ENCODE measurements around the gene MYH14. TPM values are rescaled to one million over a fixed set of nuclear protein-coding genes. Genes with fewer than 3 reads are reported as not detected.

Gene MYH14
- total RNA-seq, 1 donor from 2014 or later: 93.9 TPM

DNA sequence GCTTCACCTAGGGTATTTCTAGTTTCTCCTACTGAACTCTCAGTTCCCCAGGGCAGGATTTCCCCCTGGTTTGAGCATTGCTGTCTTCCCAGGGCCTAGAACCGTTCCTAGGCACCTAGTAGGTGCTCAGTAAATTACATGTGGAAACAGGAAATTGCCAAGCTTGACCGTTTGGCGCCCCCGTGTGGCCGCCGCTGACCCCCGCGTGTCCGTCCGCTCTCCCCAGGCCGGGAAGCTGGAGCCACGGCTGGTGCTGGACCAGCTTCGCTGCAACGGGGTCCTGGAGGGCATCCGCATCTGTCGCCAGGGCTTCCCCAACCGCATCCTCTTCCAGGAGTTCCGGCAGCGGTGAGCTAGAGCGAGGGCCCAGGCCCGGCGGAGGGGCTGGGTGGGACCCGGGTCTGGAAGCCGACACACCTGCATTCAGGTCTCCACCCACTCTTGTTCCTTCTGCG, 55.5 kb downstream of the MYH14 start:
- Mint-ChIP-seq H3K27me3 (no peaks in the 10 kb centered on the region), H3K9me3 (no peaks in the 10 kb centered on the region), H3K4me1 (ENCODE audit: unreplicated experiment) (no peaks in the 10 kb centered on the region), H3K27ac (no peak overlapping the region), H3K4me3 (no peak overlapping the region), H3K36me3 (peaks cover 4% of the 10 kb centered on the region)
- DNase-seq (ENCODE audit: extremely low spot score, unreplicated experiment): no peak
- TF ChIP-seq, protein P1, sequence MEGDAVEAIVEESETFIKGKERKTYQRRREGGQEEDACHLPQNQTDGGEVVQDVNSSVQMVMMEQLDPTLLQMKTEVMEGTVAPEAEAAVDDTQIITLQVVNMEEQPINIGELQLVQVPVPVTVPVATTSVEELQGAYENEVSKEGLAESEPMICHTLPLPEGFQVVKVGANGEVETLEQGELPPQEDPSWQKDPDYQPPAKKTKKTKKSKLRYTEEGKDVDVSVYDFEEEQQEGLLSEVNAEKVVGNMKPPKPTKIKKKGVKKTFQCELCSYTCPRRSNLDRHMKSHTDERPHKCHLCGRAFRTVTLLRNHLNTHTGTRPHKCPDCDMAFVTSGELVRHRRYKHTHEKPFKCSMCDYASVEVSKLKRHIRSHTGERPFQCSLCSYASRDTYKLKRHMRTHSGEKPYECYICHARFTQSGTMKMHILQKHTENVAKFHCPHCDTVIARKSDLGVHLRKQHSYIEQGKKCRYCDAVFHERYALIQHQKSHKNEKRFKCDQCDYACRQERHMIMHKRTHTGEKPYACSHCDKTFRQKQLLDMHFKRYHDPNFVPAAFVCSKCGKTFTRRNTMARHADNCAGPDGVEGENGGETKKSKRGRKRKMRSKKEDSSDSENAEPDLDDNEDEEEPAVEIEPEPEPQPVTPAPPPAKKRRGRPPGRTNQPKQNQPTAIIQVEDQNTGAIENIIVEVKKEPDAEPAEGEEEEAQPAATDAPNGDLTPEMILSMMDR (conservative IDR thresholded peaks at IDR 0.05): peak; percentile 79

DNA sequence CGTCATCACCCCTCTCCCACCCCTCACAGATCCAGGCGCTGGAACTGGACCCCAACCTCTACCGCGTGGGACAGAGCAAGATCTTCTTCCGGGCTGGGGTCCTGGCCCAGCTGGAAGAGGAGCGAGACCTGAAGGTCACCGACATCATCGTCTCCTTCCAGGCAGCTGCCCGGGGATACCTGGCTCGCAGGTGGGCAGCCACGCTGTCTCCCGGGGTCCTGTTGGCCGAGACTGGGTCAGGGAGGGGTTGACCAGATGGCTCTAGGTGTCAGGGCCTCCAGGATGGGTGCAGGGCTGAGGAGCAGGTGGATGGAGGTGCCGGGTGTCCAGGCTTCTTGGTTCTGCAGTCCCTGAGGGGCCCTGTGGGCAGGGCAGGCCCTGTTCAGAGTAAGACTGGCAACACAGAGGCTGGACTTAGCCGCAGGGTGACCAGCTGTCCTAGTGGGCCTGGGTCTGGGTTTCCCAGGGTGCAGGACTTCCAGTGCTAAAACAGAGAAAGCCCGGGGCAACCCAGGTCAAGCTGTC, 58.1 kb downstream of the MYH14 start:
- Mint-ChIP-seq H3K27ac (no peak overlapping the region), H3K4me3 (no peak overlapping the region), H3K4me1 (ENCODE audit: unreplicated experiment) (no peaks in the 10 kb centered on the region), H3K9me3 (no peaks in the 10 kb centered on the region), H3K36me3 (peaks cover 7% of the 10 kb centered on the region), H3K27me3 (no peaks in the 10 kb centered on the region)
- TF ChIP-seq, protein P1 (conservative IDR thresholded peaks at IDR 0.05): no peak
- no peak for DNase-seq (ENCODE audit: extremely low spot score, unreplicated experiment)

DNA sequence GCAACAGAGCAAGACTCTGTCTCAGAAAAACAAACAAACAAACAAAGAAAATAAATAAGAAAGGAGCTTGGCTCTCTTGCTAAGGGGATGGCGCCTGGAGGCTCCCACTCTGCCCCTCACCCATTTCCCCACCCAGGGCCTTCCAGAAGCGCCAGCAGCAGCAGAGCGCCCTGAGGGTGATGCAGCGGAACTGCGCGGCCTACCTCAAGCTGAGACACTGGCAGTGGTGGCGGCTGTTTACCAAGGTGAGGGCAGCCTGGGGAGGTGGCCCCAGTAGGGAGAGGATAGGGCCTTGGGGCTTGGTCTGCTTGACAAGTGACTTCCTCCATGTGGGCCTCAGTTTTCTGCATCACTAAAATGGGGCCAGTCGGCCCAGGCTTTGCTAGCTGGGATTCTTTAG, 59.8 kb downstream of the MYH14 start:
- Mint-ChIP-seq H3K4me3 (no peak overlapping the region), H3K27me3 (no peaks in the 10 kb centered on the region), H3K9me3 (no peaks in the 10 kb centered on the region), H3K36me3 (peaks cover 4% of the 10 kb centered on the region), H3K4me1 (ENCODE audit: unreplicated experiment) (no peaks in the 10 kb centered on the region), H3K27ac (no peak overlapping the region)
- no peak for DNase-seq (ENCODE audit: extremely low spot score, unreplicated experiment)
- TF ChIP-seq, protein P1 (conservative IDR thresholded peaks at IDR 0.05): no peak

DNA sequence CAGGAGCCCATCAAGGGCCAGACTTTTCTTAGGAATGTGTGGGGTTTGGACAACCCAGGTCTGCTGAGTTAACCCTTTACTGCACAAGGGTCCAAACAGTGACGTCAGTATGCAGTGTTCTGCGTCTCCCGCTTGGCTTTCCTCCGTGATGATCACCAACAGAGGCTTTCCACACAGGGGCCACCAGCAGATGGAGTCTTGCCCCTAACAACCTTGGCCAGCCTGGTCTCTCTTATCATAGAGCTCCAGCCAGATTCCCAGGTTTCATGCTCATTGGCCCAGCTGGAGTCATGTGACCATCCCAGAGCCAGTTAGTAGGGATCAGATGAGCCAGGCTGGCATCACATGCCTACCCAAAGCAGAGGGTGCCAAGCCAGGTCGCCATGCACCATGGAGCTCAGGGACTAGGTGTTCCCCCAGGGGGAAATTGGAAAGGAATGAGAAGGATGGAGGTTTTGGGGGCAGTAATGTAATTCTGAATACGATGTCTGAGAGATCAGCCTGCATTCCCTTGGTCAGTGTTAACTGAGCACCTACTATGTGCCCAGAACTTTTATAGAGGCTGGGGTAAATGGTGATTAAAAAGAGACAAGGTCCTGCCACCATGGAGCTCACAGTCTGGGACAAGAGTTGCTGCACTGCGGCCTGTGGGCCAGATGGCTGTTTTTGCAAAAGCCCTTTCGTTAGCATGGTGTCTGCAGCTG, 61.2 kb downstream of the MYH14 start:
- TF ChIP-seq, protein P1 (conservative IDR thresholded peaks at IDR 0.05): no peak
- H3K36me3 Mint-ChIP-seq: peaks cover 4% of the 10 kb centered on the region
- no peak overlapping the region for H3K27ac Mint-ChIP-seq
- H3K9me3 Mint-ChIP-seq: no peaks in the 10 kb centered on the region
- no peaks in the 10 kb centered on the region for H3K27me3 Mint-ChIP-seq
- DNase-seq (ENCODE audit: extremely low spot score, unreplicated experiment): no peak
- no peak overlapping the region for H3K4me3 Mint-ChIP-seq
- H3K4me1 Mint-ChIP-seq (ENCODE audit: unreplicated experiment): no peaks in the 10 kb centered on the region

DNA sequence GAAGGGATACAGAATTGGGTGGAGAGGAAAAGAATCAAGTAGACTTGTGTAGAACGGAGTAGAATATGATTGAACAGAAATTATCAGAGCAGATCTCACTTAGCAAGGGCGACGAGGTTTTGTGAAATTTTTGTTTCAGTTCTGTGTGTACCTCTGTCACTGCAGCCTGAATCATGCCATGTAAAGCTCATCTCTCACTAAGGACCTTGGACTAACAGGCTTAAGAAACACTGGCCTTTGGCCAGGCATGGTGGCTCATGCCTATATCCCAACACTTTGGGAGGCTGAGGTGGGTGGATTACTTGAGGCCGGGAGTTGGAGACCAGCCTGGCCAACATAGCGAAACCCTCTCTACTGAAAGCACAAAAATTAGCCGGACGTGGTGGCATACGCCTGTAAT, 62.6 kb downstream of the MYH14 start:
- H3K4me3 Mint-ChIP-seq: no peak overlapping the region
- H3K9me3 Mint-ChIP-seq: no peaks in the 10 kb centered on the region
- no peak for DNase-seq (ENCODE audit: extremely low spot score, unreplicated experiment)
- TF ChIP-seq, protein P1 (conservative IDR thresholded peaks at IDR 0.05): no peak
- H3K36me3 Mint-ChIP-seq: peaks cover 4% of the 10 kb centered on the region
- peak overlapping the region; percentile 53 for H3K27ac Mint-ChIP-seq
- no peaks in the 10 kb centered on the region for H3K27me3 Mint-ChIP-seq
- no peaks in the 10 kb centered on the region for H3K4me1 Mint-ChIP-seq (ENCODE audit: unreplicated experiment)
